Measurements from ENCODE around the gene GLIS2. TPM values are rescaled to one million over a fixed set of nuclear protein-coding genes. Genes with fewer than 3 reads are reported as not detected.
A peak's percentile ranks its signal among the peaks of the same experiment; 100 is the strongest.

The GLIS2 gene
- polyA plus RNA-seq, 1 experiment: 2.2 TPM

DNA sequence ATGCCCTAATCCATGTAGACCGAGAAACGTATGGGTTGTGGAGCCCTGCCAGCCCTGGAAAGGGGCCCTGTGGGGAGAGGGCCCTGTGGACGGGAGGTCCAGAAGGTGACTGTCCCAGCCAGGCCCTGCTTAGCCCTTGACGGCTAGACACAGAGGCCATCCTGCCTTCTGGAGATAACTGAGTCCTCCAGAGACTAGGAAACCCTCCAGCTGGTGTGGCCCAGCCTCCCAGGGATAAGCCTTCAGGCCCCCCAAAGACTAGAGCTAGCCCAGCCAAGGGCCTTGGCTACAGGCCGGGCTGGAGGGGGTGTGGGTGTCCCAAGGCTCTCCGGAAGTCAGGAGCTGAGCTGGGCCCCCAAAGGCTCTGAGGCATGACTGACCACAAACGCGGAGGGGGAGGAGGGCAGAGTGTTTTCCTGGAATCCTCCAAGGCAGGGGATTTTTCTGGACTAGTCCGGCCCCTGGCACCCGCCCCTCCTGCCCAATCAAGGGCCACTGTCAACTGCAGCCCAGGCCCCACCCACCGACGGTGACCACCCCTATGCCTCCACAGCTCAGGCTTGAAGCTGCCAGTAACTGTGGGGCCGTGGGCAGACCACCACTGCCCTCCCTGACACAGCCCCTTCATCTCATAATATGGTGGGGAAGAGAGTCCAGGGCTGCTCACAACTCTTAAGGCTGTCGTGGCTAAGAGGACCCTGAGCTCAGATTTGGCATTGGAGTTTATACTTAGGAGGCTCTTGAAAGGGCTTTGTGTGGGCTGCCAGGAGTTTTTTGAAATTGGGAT, 54.9 kb downstream of the GLIS2 start:
- ChIA-PET CTCF (interaction anchor here (1.2 to 8.3 kb wide), 3 partner anchors 12 to 117 kb away, joined by 3 to 78 read pairs (median 10); no protein-coding TSS in a partner anchor), POLR2A (interaction anchor here (0.6 to 2.8 kb wide), 9 partner anchors 8 to 47 kb away, joined by 3 to 8 read pairs (median 4); partner anchors contain the start of gene PAM16)
- TF ChIP-seq CTCF (IDR thresholded peaks at IDR 0.05; ENCODE audit: low read depth, low read length): no peak
- Histone ChIP-seq H3K27me3 (ENCODE audit: control insufficient read depth, insufficient read depth, low read length) (no peaks in the 10 kb centered on the region), H3K4me3 (ENCODE audit: low read depth, low read length) (peak overlapping the region; percentile 13; the same call in 1 of the 2 replicates), H3K27ac (ENCODE audit: low read depth, low read length) (peak overlapping the region; percentile 90), H3K9me3 (ENCODE audit: control insufficient read depth, insufficient read depth, low read length) (no peaks in the 10 kb centered on the region; the same call in 1 of the 2 replicates)
- DNase-seq (ENCODE audit: low read depth, low spot score): peak; percentile 65

- Histone ChIP-seq H3K27me3 (ENCODE audit: control insufficient read depth, insufficient read depth, low read length) (no peaks in the 10 kb centered on the region), H3K4me3 (ENCODE audit: low read depth, low read length) (peak within 1 kb of the TSS; percentile 97), H3K27ac (ENCODE audit: low read depth, low read length) (peak within 1 kb of the TSS; percentile 96), H3K9me3 (ENCODE audit: control insufficient read depth, insufficient read depth, low read length) (no peaks in the 10 kb centered on the region; the same call in 1 of the 2 replicates)
- TF ChIP-seq CTCF (IDR thresholded peaks at IDR 0.05; ENCODE audit: low read depth, low read length): no peak
- ChIA-PET POLR2A (interaction anchor here (0.6 to 2.8 kb wide), 9 partner anchors 15 to 46 kb away, joined by 3 to 8 read pairs (median 4); partner anchors contain the start of gene PAM16), CTCF (interaction anchor here (1.2 to 8.3 kb wide), 3 partner anchors 12 to 118 kb away, joined by 3 to 78 read pairs (median 10); no protein-coding TSS in a partner anchor)
- no peak for DNase-seq (ENCODE audit: low read depth, low spot score)
Observed at GRCh38 chr16:4371357-4372000, 55.6 kb downstream of the GLIS2 start, which contains the start of gene VASN. VASN (plus strand) TSS chr16:4371848; CDS start chr16:4380878, 9,030 bp downstream.

- no peaks in the 10 kb centered on the region for H3K27me3 ChIP-seq (ENCODE audit: control insufficient read depth, insufficient read depth, low read length)
- no peak for TF ChIP-seq CTCF (IDR thresholded peaks at IDR 0.05; ENCODE audit: low read depth, low read length)
- POLR2A ChIA-PET: interaction anchor here (0.7 to 2.5 kb wide), 4 partner anchors 14 to 39 kb away, joined by 3 to 24 read pairs (median 6); partner anchors contain the start of gene PAM16
- H3K27ac ChIP-seq (ENCODE audit: low read depth, low read length): peak overlapping the region; percentile 96
- H3K9me3 ChIP-seq (ENCODE audit: control insufficient read depth, insufficient read depth, low read length): no peaks in the 10 kb centered on the region; the same call in 1 of the 2 replicates
- DNase-seq (ENCODE audit: low read depth, low spot score): no peak
- H3K4me3 ChIP-seq (ENCODE audit: low read depth, low read length): peak overlapping the region; percentile 97
- CTCF ChIA-PET: interaction anchor here (9.1 kb wide), 1 partner anchor 31 kb away, joined by 55 read pairs; no protein-coding TSS in a partner anchor
Observed at GRCh38 chr16:4372001-4372577, 56.2 kb downstream of the GLIS2 start.

GRCh38 chr16:4372578-4373355, 56.9 kb downstream of the GLIS2 start:
- peak overlapping the region; percentile 97 for H3K4me3 ChIP-seq (ENCODE audit: low read depth, low read length)
- no peak for TF ChIP-seq CTCF (IDR thresholded peaks at IDR 0.05; ENCODE audit: low read depth, low read length)
- DNase-seq (ENCODE audit: low read depth, low spot score): no peak
- H3K27me3 ChIP-seq (ENCODE audit: control insufficient read depth, insufficient read depth, low read length): no peaks in the 10 kb centered on the region
- peak overlapping the region; percentile 96 for H3K27ac ChIP-seq (ENCODE audit: low read depth, low read length)
- ChIA-PET CTCF (interaction anchor here (1.4 to 9.1 kb wide), 2 partner anchors 13 to 30 kb away, joined by 5 to 55 read pairs; no protein-coding TSS in a partner anchor), POLR2A (interaction anchor here (0.5 to 4.3 kb wide), 17 partner anchors 8 to 359 kb away, joined by 3 to 34 read pairs (median 4); partner anchors contain the start of genes PAM16 and TFAP4)
- H3K9me3 ChIP-seq (ENCODE audit: control insufficient read depth, insufficient read depth, low read length): no peaks in the 10 kb centered on the region; the same call in 1 of the 2 replicates
